ENCODE results near the gene USP17L28.
"Not testable (repeated sequence)": the region's sequence is repeated elsewhere in the genome, so short reads cannot be mapped to it uniquely, and the experiment has no call there.

DNA sequence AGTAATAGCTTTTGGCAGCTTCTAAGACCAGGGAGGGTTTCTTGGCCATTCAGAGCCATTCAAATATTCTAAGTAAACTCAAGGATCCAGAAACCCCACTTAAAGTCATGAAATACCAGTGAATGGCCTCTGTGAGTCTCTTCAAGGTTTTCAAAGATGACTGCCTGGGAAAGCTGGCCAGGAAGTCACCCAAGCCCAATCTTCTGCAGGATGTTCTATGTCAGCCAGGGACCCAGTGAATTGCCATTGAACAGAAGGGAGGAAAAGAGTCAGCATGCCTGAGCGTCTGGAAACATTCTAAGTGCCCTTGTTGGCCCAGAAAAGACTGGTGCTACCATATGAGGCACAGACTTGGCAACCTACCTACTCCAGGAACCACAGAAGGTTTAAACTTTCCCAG, 31.2 kb downstream of the USP17L28 start:
- TF ChIP-seq, protein P1, sequence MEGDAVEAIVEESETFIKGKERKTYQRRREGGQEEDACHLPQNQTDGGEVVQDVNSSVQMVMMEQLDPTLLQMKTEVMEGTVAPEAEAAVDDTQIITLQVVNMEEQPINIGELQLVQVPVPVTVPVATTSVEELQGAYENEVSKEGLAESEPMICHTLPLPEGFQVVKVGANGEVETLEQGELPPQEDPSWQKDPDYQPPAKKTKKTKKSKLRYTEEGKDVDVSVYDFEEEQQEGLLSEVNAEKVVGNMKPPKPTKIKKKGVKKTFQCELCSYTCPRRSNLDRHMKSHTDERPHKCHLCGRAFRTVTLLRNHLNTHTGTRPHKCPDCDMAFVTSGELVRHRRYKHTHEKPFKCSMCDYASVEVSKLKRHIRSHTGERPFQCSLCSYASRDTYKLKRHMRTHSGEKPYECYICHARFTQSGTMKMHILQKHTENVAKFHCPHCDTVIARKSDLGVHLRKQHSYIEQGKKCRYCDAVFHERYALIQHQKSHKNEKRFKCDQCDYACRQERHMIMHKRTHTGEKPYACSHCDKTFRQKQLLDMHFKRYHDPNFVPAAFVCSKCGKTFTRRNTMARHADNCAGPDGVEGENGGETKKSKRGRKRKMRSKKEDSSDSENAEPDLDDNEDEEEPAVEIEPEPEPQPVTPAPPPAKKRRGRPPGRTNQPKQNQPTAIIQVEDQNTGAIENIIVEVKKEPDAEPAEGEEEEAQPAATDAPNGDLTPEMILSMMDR (IDR thresholded peaks at IDR 0.05): not testable (repeated sequence)
- not testable (repeated sequence) for TF ChIP-seq POLR2A (IDR thresholded peaks at IDR 0.05)
